Measurements from ENCODE around the gene ARHGAP19.

Gene ARHGAP19

DNA sequence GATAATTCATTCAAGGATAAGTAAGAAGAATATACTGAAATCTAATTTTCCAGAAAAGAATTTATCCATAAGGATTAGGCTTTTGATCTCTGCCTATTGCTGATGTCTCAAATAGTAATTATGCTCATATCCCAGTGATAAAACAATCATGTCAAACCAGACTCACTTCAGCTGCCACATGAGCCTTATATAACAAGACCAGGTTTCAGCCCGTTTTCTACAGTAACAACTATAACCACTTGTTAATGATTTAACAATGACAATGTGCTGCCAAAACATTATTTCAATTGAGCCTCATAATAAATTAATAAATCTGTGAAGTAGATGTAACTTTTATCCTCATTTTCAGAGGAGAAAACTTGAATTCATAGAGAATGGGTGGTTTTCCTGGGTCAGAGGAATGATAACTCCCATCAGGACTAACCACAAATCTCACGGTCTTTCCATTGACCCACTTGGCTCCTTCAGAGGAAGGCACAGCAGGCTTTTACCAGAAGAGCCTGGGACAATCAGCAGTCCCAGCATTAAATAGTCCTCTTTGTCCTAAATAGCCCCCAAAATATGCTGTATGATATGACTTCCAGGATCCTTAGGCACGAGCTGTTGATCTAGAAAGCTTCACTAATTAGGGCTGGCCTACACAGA, 64.2 kb downstream of the ARHGAP19 start:
- no peak for DNase-seq

- DNase-seq: no peak
Observed at GRCh38 chr10:97226398-97226797, 66.0 kb downstream of the ARHGAP19 start.

DNA sequence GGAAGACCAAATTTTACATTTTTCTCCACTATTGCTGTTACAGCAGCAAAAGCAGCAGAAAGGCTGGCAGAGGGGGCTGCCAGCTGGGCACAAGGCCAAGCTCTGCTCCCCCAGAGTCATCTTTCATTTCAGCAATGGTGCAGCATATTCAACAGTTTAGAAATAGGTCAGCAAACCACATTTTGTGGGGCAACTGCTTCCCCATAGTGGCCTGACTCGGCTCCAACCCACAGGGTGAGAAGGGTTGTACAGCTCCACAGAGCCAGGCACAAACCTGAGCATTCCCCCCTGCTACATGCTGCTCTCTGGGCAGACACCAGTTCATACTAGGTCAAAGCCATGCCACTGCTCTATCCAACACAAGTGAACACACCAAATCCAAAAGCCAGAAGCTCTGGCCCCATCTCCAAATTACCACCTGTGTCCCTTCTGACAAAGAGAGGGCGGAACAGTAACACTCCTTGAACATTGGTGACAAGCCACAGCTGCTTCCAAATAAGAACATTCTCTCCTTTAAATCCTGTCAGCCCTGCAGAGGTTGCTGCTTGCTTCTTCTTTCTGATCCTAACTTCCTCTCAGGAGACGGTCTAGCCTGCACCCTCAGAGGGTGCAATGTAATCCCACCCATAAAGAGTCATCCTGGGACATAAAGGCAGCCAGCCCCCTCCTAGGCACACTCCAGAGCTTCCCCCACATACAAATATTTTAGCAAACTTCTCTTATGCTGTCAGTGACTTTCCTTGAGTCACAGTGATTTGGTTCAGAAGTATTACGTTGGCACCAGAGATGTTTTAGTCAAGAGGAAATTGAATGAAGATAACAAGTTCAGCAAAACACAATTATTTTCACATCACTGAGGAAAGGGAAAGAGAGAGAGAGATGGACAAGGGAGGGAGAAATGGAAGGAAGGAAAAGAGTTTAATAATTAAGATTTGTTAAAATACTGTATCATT, 67.7 kb downstream of the ARHGAP19 start:
- DNase-seq: no peak

GRCh38 chr10:97222326-97222961, 70.0 kb downstream of the ARHGAP19 start:
- DNase-seq: peak; percentile 54

DNA sequence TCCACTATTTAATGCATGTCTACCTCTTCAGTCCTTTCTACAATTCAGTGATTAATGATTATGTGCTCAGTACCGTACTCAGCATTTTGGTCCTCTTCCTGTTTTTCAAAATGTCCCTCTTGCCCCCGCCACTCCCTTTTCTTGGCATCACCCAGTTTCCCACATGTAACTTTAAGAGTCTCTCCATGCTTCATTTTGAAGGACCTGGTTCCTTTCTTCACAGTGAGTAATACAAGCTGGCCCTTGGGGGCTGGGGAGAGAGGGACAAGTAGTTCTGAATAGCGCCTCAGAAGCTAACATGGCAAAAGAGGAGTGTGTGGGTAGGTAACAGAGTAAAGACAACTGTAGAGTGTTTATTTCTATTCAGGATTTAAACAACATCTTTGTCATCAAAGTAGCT, 72.1 kb downstream of the ARHGAP19 start:
- DNase-seq: no peak

DNA sequence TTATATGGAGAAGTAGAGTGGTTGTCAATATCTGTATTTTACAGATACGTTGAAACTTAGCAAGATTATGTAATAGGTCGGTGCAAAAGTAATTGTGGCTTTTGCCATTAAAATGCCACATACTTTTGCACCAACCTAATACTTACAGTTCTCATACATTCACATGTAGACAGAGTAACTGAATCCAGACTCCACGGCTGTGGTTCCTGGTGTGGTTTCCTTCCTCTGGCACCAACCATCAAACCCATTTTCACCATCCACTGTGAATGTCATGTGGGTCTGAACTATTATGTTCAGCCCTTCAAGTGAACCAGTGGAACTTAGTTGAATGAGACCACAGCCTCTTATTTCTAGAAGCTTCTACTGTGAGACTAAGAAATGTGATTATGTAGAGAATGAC, 75.1 kb downstream of the ARHGAP19 start:
- no peak for DNase-seq

GRCh38 chr10:97215619-97216260, 76.7 kb downstream of the ARHGAP19 start:
- no peak for DNase-seq

GRCh38 chr10:97213431-97213830, 79.0 kb downstream of the ARHGAP19 start:
- no peak for DNase-seq

DNA sequence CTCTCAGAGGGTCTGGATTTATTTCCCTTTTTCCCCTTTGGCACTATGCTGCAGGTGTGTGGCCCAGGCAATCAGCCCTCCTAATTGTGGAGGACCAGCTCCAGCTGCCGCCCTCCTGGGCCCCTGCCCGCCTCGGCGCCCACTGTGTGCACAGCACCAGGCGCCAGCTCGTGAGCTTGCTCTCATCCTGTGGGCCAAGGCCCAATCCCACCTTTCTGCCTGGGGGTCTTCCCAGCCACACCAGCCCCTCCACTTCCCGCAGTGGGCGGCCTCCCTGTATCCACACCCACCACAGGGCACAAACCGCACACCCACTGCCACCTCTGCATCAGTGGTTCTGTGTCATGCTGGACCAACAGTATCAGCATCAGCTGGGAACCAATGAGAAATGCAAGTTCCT, 81.2 kb downstream of the ARHGAP19 start:
- DNase-seq: no peak

GRCh38 chr10:97210543-97210960, 81.9 kb downstream of the ARHGAP19 start:
- DNase-seq: peak; percentile 59

GRCh38 chr10:97207756-97208346, 84.6 kb downstream of the ARHGAP19 start:
- peak; percentile 84 for DNase-seq

- no peak for DNase-seq
Observed at GRCh38 chr10:97207131-97207530, 85.3 kb downstream of the ARHGAP19 start.

DNA sequence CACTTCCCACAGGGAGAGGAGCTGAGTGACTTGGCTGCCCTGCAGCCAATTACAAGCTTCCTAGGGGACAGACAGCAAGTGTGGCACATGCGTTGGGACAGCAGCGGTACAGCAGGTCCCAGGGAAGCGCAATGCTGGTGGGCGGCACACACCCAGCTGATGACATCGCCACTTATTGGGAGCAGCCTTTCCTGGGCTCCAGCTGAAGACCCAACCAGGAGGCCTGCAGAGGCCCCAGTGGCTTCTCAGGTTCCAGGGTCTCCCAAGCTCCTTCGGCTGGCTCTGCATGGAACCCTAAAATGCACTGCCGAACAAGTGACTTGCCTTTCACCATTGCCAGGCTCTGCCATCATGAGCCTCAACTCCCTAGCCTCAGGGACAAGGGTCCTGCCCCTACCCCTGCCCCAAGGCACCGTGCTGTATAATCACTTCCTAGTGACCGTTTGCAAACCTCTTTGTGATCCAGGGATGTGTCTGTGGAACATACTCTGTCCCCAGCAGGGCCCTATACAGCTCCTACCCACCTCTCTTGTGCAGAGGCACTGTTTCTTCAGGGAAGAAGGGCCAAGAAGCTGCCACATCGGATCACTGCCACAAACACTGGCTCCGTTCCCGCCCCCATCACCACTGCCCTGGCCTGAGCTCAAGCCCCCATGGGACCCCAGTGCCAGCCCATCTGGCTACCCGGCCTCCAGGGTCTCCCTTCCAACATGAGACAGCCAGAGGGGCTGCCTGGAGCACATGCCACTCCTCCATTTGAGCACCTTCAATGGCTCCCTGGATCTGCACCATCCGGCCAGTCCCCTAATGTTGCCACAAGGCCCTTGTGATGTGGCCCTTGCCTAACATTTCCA, 87.4 kb downstream of the ARHGAP19 start:
- DNase-seq: no peak

DNA sequence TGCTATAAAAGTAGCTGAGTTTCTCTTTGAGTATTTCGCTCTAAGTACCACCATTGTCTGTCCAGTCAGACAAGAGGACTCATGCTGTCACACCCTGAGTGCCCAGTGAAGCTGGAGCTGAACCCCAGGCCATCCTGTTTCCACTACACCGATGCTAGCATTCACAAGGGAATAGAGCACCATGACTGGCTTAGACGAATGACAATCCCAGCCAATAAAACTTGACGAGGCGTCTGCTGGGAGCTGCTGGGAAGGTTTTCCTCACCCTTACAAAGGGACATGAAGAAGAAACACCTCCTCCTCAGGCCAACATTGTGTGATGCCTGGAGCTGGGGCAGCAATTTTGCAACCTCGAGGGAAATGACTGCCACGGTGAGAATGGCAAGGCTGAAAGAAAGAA, 89.2 kb downstream of the ARHGAP19 start:
- no peak for DNase-seq

- DNase-seq: no peak
Observed at GRCh38 chr10:97200616-97201015, 91.8 kb downstream of the ARHGAP19 start.

DNA sequence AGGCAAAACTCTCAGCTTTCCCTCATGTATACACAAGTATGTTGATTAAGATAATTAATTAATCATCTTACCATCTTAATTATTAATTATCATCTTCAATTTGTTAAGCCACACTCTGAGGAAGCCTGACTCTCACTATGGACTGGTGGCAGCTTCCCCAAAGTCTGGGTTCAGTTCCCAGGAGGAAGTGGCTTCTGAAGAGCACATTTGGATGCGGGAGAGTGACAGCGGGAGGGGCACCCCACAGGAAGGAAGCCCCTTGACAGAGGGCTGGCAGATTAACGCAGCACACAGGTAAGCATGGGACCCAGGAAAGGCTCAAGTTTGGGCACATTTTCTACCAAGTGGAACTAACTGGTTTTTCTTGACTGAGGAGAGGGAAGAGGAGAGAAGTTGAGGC, 93.3 kb downstream of the ARHGAP19 start:
- no peak for DNase-seq

DNA sequence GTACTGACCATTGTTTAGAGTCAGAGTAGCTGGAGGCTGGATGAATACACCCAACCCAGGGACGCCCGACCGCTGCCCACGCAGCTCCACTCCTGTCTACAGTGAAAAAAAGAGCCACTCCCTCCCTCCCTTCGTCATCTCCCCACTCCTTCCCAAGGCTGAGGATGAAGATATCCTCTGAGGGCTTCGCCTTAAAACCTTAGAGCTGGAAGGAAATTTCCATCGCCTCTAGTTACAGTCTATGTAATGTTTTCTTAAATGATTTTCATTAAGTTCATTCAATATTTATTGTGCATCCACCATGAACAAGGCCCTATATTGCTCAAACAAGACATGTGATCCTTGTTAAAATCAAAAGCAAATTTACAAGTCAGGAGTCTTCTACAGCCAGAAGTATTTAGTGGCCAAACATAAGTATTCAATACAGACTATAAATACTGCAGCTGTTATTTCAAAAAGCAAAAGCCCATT, 95.4 kb downstream of the ARHGAP19 start:
- no peak for DNase-seq

GRCh38 chr10:97196223-97197029, 96.0 kb downstream of the ARHGAP19 start:
- peak; percentile 90 for DNase-seq

DNA sequence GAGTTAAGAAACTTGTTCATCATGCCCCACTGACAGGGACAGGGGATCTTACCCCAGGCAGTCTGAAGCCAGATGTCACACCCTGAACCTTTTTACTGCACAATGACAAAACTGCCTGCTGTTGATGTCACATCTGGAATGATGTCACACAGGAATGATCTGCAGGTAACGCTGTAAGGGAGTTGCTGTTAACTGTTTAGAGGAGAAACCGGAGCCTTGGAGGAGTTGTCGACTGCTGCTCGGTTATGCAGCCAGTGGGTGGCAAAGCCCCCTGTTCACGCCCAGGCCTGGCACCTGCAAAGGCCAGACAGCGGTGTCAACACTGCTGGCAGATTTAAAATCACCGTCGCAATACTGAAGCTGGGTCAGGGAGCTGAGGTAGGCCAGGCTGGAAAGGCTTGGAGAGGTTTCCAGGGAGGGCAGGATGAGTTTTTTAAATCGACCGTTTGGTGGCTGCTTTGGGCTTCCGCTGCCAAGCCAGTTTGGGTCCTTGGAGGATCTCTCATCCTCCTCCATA, 96.7 kb downstream of the ARHGAP19 start:
- peak; percentile 77 for DNase-seq

GRCh38 chr10:97192952-97193435, 99.4 kb downstream of the ARHGAP19 start:
- no peak for DNase-seq
